Nephron progenitor cell (in vitro differentiated cells): ENCODE results near the gene NKD1.
A peak's percentile ranks its signal among the peaks of the same experiment; 100 is the strongest.

Experiments
- DNase-seq: peaks from one replicate; pipeline ENCODE4 v3.0.0; 2021
- H3K27ac Mint-ChIP-seq: 2 replicates; pipeline ENCODE4 v1.8.0; 2021; ENCODE audit warnings: mild to moderate bottlenecking, moderate library complexity, mixed read lengths
- H3K27me3 Mint-ChIP-seq: 2 replicates; pipeline ENCODE4 v1.8.0; 2021; ENCODE audit warnings: mild to moderate bottlenecking, low read depth, mixed read lengths; ENCODE audit not compliant: poor library complexity
- H3K36me3 Mint-ChIP-seq: 2 replicates; pipeline ENCODE4 v1.8.0; 2021; ENCODE audit warnings: low read depth, mixed read lengths
- H3K4me1 Mint-ChIP-seq: 2 replicates; pipeline ENCODE4 v1.8.0; 2021; ENCODE audit warnings: mixed read lengths
- H3K4me3 Mint-ChIP-seq: 2 replicates; pipeline ENCODE4 v1.8.0; 2021; ENCODE audit warnings: mild to moderate bottlenecking, moderate library complexity, mixed read lengths
- H3K9me3 Mint-ChIP-seq: 2 replicates; pipeline ENCODE4 v1.8.0; 2021; ENCODE audit warnings: mild to moderate bottlenecking, moderate library complexity, mixed read lengths
- TF ChIP-seq, protein P1 (sequence below): fragments of 200-600 bp; sonication (generic); IDR thresholded peaks from 2 replicates; pipeline ENCODE4 v1.5.0; 2021; ENCODE audit warnings: antibody characterized with exemption

Gene NKD1

DNA sequence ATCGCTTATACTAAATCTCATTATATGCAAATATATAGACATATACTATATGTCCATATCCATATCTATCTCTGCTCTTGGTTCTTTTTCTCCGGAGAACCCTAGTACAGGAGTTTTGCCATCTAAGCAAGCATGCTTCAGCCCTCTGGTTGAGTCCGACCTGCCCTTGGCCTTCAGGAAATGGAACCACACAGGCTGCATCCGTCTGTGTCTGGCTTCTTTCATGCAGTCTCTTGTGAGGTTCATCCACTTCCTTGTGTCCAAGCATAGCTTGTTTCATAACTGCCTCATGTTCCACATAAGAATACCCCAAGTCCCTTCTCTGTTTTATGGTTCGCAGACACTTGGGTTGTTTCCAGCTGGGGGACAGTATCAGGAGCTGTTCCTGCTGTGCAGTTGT, 116.1 kb downstream of the NKD1 start:
- Mint-ChIP-seq H3K4me3 (no peak overlapping the region), H3K9me3 (peaks cover 7% of the 10 kb centered on the region), H3K36me3 (peaks cover 7% of the 10 kb centered on the region), H3K27ac (no peak overlapping the region), H3K4me1 (peaks cover 33% of the 10 kb centered on the region), H3K27me3 (no peaks in the 10 kb centered on the region)
- DNase-seq = no peak
- TF ChIP-seq, protein P1, sequence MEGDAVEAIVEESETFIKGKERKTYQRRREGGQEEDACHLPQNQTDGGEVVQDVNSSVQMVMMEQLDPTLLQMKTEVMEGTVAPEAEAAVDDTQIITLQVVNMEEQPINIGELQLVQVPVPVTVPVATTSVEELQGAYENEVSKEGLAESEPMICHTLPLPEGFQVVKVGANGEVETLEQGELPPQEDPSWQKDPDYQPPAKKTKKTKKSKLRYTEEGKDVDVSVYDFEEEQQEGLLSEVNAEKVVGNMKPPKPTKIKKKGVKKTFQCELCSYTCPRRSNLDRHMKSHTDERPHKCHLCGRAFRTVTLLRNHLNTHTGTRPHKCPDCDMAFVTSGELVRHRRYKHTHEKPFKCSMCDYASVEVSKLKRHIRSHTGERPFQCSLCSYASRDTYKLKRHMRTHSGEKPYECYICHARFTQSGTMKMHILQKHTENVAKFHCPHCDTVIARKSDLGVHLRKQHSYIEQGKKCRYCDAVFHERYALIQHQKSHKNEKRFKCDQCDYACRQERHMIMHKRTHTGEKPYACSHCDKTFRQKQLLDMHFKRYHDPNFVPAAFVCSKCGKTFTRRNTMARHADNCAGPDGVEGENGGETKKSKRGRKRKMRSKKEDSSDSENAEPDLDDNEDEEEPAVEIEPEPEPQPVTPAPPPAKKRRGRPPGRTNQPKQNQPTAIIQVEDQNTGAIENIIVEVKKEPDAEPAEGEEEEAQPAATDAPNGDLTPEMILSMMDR = no peak

GRCh38 chr16:50665128-50665878, 117.1 kb downstream of the NKD1 start:
- Mint-ChIP-seq H3K4me1 (peaks cover 22% of the 10 kb centered on the region), H3K27ac (no peak overlapping the region), H3K4me3 (peak overlapping the region; percentile 64), H3K9me3 (peaks cover 7% of the 10 kb centered on the region), H3K36me3 (peaks cover 7% of the 10 kb centered on the region), H3K27me3 (no peaks in the 10 kb centered on the region)
- TF ChIP-seq, protein P1 = peak; percentile 91
- peak; percentile 93 for DNase-seq

DNA sequence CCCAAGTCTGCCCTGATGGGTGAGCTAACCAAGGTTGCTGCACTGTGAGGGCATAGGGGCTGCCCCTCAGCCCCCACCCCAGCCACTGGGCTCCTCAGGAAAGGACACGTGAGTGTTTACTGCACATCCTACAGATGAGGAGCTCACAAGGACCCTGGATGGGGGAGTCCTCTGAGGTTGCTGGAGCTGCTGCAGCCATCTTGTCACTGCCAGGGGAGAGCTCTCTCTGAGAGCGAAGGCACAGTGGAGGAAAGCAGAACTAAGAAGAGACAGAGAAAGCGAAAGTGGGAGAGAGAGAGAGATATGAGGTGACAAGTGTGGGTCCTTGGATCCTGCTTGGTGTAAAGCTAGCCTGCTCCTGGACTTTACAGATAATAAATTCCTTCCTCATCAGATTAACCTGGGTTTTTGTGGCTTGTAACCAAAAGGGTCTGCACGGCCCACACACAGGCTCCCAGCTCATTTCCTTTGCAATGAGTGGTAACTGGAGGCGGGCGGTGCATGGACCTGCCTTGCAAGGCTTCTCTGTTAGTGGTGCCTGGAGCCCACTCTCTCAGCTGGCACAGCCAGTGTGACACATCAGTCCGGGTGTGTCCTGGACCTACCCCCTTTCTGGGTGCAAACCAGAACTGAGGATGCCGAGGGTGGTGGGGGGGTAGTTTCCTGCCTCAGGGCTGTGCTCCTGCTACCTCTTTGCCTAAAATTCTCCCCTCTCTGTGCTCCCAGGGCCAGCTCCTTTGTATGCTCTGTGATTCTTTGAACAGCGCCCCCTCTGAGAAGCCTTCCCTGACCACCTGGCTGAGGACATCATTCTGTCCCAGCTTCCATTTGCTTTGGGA, 118.7 kb downstream of the NKD1 start:
- Mint-ChIP-seq H3K4me3 (no peak overlapping the region), H3K9me3 (peaks cover 20% of the 10 kb centered on the region), H3K27me3 (no peaks in the 10 kb centered on the region), H3K4me1 (peaks cover 21% of the 10 kb centered on the region), H3K27ac (peak overlapping the region; percentile 34), H3K36me3 (peaks cover 15% of the 10 kb centered on the region)
- TF ChIP-seq, protein P1 = no peak
- DNase-seq = no peak

GRCh38 chr16:50667497-50668367, 119.5 kb downstream of the NKD1 start:
- H3K4me1 Mint-ChIP-seq = peaks cover 21% of the 10 kb centered on the region
- H3K27me3 Mint-ChIP-seq = no peaks in the 10 kb centered on the region
- H3K9me3 Mint-ChIP-seq = peaks cover 29% of the 10 kb centered on the region
- peak overlapping the region; percentile 84 for H3K27ac Mint-ChIP-seq
- TF ChIP-seq, protein P1 = no peak
- DNase-seq = no peak
- H3K36me3 Mint-ChIP-seq = peaks cover 23% of the 10 kb centered on the region
- no peak overlapping the region for H3K4me3 Mint-ChIP-seq

DNA sequence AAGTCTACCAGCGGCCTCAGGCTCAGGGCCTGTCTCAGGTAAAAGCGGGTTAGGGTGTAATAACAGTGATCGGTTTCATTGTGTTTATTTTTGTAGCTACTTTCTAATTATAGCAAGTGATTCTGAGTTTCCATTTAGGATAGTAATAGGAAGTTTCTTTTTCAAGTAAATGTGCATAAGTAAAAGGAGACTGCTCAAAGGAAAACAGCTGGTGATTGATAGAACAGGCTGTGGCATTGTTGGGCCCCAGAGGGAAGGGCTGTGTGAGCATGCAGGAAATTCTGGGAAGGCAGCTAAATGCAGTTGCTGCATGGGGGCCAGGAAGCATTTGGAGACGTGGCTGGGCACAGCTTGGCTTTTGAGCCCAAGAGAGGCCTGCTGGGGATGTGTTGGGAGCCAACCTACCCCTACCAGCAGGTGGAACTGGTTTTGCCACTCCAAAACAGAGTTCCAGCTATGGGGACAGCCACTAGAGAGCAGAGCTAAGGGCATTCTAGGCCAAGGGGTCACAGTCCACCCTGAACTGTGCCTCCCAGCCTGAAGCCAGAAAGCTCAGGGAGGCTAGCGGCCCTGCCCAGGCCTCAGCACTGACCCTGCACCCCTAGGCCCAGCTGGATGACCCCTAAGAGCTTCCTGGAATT, 120.3 kb downstream of the NKD1 start:
- no peak for DNase-seq
- Mint-ChIP-seq H3K9me3 (peaks cover 32% of the 10 kb centered on the region), H3K4me3 (no peak overlapping the region), H3K36me3 (peaks cover 28% of the 10 kb centered on the region), H3K4me1 (peaks cover 21% of the 10 kb centered on the region), H3K27ac (peak overlapping the region; percentile 84), H3K27me3 (no peaks in the 10 kb centered on the region)
- TF ChIP-seq, protein P1 = no peak
